NCI-H748 (cell line): ENCODE data around the gene NRIP1.
"Not testable (repeated sequence)": the region's sequence is repeated elsewhere in the genome, so short reads cannot be mapped to it uniquely, and the experiment has no call there.

Experiments used
- DNase-seq: peaks from one replicate; lab custom pipeline; 2025; ENCODE audit not compliant: unreplicated experiment; lab: John Stamatoyannopoulos, UW

NRIP1 gene

DNA sequence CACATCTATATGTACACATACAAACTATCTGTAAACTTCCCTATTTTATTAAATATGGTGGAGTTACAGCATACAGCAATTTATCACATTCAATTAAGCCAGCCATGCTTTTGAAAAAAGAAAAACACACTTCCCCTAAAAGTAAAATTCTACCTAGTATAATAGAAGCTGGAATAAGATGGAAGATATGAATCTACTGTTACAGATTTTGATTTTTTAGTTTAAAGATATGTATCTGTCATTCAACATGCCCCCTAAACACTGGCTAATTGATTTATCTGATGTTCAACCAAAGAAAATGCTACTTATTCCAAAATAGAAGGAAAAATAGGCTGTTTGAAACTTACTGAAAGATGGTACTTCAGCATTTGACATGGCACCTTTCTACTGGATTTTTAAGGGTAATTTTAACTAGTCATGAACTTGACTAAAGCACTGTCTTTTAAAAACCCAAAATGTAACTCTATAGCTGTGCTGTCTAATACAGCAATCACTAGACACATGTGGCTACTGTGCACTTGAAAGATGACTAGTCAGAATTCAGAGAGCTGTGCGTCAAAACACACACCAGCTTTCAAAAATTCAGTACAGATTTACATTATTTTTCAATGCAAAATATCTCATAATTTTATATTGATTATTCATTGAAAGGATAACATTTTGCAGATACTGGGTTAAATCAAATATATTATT is 25.0 kb downstream of the NRIP1 start:
- DNase-seq = no peak

- no peak for DNase-seq
These were observed 26.9 kb downstream of the NRIP1 start for GRCh38 chr21:15037900-15038293.

GRCh38 chr21:15037095-15037899 is 27.5 kb downstream of the NRIP1 start:
- DNase-seq = no peak

DNA sequence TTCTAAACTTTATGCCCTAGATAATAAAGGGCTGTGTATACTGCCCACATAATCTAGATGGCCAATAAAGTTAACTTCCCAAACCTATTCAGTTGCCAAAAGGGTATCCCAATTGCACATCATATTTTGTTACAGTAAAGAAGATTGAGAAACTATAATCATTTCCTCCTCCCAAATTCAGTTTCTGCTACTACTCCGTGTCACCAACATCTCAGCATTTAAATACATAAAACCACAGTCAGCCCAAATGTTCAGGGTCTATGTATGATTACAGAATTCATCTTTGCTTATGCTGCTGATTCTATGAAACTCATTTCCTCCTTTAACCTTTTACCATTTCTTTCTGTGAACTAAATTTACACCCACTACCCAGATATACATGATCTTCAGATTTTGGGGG is 28.6 kb downstream of the NRIP1 start:
- no peak for DNase-seq

DNA sequence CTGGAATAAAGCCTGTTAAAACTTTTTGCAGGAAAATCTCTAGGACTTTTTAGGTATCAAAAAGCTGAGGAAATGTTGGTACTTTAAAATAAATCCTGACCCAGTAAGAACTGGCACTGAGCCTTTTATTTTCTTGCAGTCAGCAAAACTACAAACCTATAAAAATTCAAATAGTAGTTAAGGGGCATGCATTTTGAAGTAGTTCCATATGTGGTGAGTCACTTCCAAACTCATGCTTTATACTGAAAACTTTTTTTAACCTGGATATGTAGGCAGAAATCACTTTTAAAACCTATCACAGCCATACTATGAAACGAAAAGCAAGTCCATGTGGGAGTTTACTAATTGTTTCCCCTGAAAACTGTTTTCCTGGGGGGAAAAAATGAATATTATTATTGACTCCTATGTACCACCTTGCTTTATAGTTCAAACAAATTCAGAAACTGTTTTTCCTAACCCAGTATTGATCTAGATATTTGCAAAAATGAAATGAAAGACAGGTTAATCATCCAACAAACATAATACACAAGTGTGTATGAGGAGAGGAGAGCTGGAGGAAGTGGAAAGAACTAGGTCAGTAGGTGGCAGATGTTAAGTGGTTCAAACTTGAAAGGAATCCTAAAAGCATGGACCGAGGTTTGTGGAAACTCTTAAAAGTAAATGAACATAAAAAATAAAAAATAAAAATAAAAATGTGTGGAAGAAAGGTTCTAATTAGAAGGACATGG is 30.5 kb downstream of the NRIP1 start:
- DNase-seq = no peak

DNA sequence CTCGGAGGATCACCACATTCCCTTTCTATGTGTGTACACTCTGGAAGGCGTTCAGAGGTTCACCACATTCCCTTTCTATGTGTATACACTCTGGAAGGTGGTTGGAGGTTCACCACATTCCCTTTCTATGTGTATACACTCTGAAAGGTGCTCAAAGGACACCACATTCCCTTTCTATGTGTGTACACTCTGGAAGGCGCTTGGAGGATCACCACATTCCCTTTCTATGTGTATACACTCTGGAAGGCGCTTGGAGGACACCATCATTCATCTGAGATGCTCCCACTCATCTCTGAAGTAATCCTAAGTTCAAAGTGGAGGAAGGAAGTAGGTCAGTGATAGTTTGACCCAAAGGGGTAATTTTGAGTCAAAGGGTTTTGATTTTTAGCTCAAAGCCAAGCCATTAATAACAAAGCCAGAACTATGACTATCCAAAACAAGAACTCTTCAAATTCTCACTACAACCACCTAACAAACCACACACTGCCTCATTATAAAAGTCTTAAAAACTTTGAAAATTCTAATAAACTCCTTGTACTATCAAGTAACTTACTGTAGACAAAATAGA is 32.9 kb downstream of the NRIP1 start:
- DNase-seq = no peak

DNA sequence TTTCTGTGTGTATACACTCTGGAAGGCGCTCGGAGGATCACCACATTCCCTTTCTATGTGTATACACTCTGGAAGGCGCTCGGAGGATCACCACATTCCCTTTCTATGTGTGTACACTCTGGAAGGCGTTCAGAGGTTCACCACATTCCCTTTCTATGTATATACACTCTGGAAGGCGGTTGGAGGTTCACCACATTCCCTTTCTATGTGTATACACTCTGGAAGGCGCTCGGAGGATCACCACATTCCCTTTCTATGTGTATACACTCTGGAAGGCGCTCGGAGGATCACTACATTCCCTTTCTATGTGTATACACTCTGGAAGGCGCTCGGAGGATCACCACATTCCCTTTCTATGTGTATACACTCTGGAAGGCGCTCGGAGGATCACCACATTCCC is 33.4 kb downstream of the NRIP1 start:
- DNase-seq = not testable (repeated sequence)

DNA sequence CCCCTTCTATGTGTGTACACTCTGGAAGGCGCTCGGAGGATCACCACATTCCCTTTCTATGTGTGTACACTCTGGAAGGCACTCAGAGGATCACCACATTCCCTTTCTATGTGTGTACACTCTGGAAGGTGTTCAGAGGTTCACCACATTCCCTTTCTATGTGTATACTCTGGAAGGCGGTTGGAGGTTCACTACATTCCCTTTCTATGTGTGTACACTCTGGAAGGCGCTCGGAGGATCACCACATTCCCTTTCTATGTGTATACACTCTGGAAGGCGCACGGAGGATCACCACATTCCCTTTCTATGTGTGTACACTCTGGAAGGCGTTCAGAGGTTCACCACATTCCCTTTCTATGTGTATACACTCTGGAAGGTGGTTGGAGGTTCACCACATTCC is 33.9 kb downstream of the NRIP1 start:
- not testable (repeated sequence) for DNase-seq

DNA sequence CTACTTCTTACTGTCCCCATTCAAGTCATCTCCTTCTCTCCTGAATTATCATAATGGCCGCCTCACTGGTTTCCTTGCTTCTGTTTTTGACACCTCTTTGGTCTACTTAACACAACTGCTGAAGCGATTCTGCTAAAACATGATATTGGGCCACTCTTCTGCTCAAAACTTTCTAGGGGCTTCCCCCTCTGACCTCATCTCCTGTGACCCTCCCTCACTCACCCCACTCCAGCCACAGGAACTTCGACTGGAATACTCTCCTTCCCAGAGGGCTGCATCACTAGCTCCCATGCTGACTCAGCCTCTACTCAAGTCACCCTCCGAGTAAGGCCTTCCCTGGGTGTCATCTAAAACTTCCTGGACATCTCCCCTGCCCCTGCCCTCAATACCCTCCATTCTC is 35.7 kb downstream of the NRIP1 start:
- no peak for DNase-seq

DNA sequence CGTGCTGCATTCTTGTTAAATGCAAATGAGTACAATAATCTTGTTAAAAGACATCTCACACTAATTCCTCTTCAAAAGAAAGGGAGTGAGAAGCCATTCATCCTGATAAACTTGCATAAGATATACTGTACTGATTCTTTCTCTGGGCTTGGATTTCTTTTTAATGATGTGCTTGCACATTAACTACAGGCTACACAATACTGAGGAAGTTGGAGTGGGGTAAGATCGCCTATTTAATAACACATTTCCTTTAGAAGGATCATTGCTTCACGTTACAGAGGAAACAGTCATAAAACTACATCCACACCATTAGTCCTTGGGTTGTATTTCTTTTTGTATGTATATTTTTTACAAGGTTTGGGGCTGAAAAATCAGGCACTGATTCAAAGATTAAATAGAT is 36.6 kb downstream of the NRIP1 start:
- DNase-seq = no peak

DNA sequence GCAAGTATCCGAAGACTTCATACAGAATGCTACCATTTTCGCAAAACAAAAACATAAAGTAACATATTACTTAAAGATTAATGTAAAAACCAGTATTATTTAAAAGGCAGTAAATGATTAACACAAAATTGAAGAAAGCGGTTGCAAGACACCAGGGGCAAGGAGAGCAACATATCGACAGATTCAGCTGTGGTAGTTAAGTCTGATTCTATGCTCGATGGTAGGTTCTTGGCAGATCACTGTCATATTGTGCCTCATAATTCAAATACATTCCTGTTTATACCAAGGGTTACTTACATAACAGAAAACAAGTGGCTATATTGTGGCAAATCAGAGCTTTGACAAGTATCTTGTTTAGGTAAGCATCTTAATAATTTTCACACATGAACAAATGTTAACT is 37.7 kb downstream of the NRIP1 start:
- no peak for DNase-seq

DNA sequence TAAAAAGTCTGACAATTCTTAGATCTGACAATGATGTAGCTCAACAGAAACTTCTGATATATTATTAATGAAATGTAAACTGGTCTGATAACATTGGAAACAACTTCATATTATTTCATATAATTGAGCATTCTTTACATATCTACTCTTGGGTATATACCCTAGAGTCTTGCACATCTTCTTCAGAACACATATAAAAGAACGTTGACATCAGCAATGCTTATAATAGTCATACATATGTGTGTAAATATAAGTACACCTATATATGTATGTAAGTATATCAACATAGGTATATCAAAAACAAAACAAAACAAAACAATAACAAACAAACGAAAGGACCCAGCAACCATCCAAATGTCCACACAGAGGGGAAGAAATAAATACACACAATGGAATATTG is 38.4 kb downstream of the NRIP1 start:
- no peak for DNase-seq

DNA sequence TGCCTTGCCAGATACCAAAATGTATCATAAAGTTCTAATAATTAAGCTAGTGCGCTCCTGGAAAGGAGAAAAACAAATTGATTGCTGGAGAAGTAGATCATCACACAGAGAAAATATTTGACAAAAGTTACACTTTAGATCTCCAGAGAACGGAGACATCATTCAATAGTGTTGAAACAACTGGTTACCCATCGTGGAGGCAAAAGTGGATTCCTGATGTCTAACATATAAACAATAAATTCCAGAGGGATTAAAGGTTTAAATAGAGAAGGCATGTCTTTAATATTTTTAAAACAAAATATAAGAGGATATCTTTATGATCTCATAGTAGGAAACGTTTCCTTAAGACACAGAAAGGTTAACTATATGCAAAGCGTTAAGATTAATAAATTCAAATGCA is 41.0 kb downstream of the NRIP1 start:
- no peak for DNase-seq

DNA sequence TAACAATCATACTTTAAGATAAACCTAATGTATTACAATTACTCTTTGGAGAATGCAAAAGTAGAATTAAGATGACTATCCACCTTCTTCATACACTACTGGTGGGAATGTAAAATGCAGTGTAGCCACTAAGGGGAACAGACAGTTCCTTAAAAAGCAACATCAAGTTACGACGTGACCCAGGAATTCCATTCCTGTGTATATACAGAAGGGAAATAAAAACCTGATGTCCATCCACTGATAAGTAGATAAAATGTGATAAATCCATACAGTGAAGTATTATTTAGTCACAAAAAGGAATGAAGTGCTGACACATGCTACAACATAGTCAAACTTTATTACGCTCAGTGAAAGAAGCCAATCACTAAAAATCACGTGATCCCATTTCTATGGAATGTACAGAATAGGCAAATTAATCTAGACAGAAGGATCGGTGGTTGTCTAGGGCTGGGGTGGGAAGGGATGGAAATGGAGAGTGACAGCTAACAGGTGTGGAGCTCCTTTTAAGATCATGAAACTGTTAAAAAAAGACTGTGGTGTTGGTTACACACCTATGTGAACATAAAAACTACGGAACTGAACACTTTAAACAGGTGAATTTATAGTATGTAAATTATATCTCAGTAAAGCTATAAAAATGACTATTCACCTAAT is 42.1 kb downstream of the NRIP1 start:
- DNase-seq = no peak

DNA sequence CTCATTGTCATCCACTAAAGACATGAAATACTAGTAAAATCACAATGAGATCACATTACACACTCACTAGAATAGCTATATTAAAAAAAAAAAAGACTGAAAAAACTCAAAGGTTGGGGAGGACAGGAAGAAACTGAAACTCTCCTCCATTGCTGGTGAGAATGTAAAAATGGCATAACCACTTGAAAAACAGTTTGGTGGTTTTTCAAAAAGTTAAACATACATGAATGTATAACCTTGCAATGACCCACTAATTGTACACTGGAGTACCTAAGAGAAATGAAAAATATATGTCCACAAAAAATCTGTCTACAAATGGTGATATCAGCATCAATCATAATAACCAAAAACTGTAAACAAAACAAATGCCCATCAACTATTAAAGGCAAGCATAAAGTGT is 44.0 kb downstream of the NRIP1 start:
- DNase-seq = no peak

GRCh38 chr21:15018382-15018781 is 46.4 kb downstream of the NRIP1 start:
- no peak for DNase-seq

- DNase-seq = no peak
These were observed 49.0 kb downstream of the NRIP1 start for GRCh38 chr21:15015622-15016471.

- no peak for DNase-seq
These were observed 50.6 kb downstream of the NRIP1 start for GRCh38 chr21:15014221-15014620.

DNA sequence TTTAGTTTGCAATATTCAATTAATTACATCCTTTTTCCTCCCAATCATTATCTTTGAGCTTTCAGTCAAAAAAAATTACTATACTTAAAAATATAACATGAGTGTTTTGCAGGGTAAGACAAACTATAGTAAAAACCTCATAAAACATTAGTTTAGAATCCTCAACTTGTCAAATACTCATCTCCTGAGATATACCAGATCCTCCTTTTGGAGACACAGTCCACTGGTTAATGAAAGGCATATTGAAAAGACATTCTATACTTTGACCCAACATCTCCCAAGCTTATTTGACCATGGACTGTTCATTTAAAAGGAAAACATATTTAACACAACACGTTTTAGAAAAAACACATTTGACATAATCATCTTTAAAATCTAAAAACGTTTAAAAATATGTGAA is 52.8 kb downstream of the NRIP1 start:
- no peak for DNase-seq

GRCh38 chr21:15010645-15011044 is 54.2 kb downstream of the NRIP1 start:
- no peak for DNase-seq
